ENCODE data around the gene ACSF3. TPM values are rescaled to one million over a fixed set of nuclear protein-coding genes. Genes with fewer than 3 reads are reported as not detected.

ACSF3 gene
- total and polyA plus RNA-seq, 3 donors from 2014 or later, result 30.3 to 70.1 (median 61.0) TPM

GRCh38 chr16:89120921-89121351, 27.3 kb downstream of the ACSF3 start:
- Histone ChIP-seq H3K9me3 (no peaks in the 10 kb centered on the region), H3K4me3 (no peak overlapping the region), H3K36me3 (ENCODE audit: low read depth, missing control alignments) (no peaks in the 10 kb centered on the region), H3K27me3 (no peaks in the 10 kb centered on the region), H3K4me1 (peaks cover 18% of the 10 kb centered on the region), H3K27ac (peak overlapping the region; percentile 52 to 56)
- TF ChIP-seq CTCF (IDR thresholded peaks at IDR 0.05) (no peak), POLR2A (IDR thresholded peaks at IDR 0.05) (no peak)
- intact Hi-C loops (cut with DNase I; ENCODE audit: low total_unique reads), result no loop called here
- peak; percentile 88 for DNase-seq
- WGBS, 2 donors, result 78 to 91% methylated on average over 12 to 13 of the region's 15 CpGs

GRCh38 chr16:89121691-89122321, 28.2 kb downstream of the ACSF3 start:
- WGBS, 2 donors, result 90 to 91% methylated on average over 11 to 19 of the region's 24 CpGs
- DNase-seq, result no peak
- no peak overlapping the region for H3K4me3 ChIP-seq
- no peaks in the 10 kb centered on the region for H3K9me3 ChIP-seq
- H3K27me3 ChIP-seq, result no peaks in the 10 kb centered on the region
- H3K36me3 ChIP-seq (ENCODE audit: low read depth, missing control alignments), result no peaks in the 10 kb centered on the region
- TF ChIP-seq POLR2A (IDR thresholded peaks at IDR 0.05), result no peak
- no peak for TF ChIP-seq CTCF (IDR thresholded peaks at IDR 0.05)
- intact Hi-C loops (cut with DNase I; ENCODE audit: low total_unique reads), result no loop called here
- peak overlapping the region; percentile 52 to 56 for H3K27ac ChIP-seq
- peaks cover 18% of the 10 kb centered on the region for H3K4me1 ChIP-seq

- Histone ChIP-seq H3K4me1 (peaks cover 18% of the 10 kb centered on the region), H3K27ac (no peak overlapping the region), H3K27me3 (no peaks in the 10 kb centered on the region), H3K4me3 (no peak overlapping the region), H3K36me3 (ENCODE audit: low read depth, missing control alignments) (no peaks in the 10 kb centered on the region), H3K9me3 (no peaks in the 10 kb centered on the region)
- DNase-seq, result no peak
- intact Hi-C loops (cut with DNase I; ENCODE audit: low total_unique reads), result no loop called here
- WGBS, 2 donors, result 80 to 93% methylated on average over 8 to 11 of the region's 11 CpGs
- no peak for TF ChIP-seq POLR2A (IDR thresholded peaks at IDR 0.05)
- no peak for TF ChIP-seq CTCF (IDR thresholded peaks at IDR 0.05)
Measured at GRCh38 chr16:89122322-89122851, 28.7 kb downstream of the ACSF3 start.

GRCh38 chr16:89123001-89123830, 29.6 kb downstream of the ACSF3 start:
- no peak overlapping the region for H3K4me3 ChIP-seq
- H3K9me3 ChIP-seq, result no peaks in the 10 kb centered on the region
- 86 to 92% methylated on average over 11 to 25 of the region's 25 CpGs for WGBS, 2 donors
- TF ChIP-seq CTCF (IDR thresholded peaks at IDR 0.05) (no peak), POLR2A (IDR thresholded peaks at IDR 0.05) (no peak)
- no peak for DNase-seq
- H3K27ac ChIP-seq, result no peak overlapping the region
- H3K27me3 ChIP-seq, result no peaks in the 10 kb centered on the region
- H3K4me1 ChIP-seq, result peaks cover 16% of the 10 kb centered on the region
- no peaks in the 10 kb centered on the region for H3K36me3 ChIP-seq (ENCODE audit: low read depth, missing control alignments)
- intact Hi-C loops (cut with DNase I; ENCODE audit: low total_unique reads), result no loop called here

All from testis (tissue), 3 donors.